K562 (cell line): ENCODE data around the gene CFAP221. TPM values are rescaled to one million over a fixed set of nuclear protein-coding genes. Genes with fewer than 3 reads are reported as not detected.

Experiments used
- ATAC-seq: fragments of 200-7000 bp; cut with Tn5 transposase; 3 replicates; pipeline ENCODE4 v1.9.1; 2020; ENCODE audit warnings: moderate library complexity
- BruUV-seq: library from RNA; stranded (reverse); fragments of 400-500 nt; replicated peaks from 2 replicates; lab custom pipeline; 2021; lab: Mats Ljungman, UMichigan
- CTCF ChIA-PET: fragments of 300-600 bp; formaldehyde crosslinking; extraction: SDS; loops from one replicate; lab custom pipeline; 2021; ENCODE audit warnings: low intra/inter-chr PET ratio; lab: Yijun Ruan, JAX
- POLR2A ChIA-PET: fragments of 300-600, 350-650 bp; sonication (Branson Sonifier 250); formaldehyde crosslinking; extraction: SDS; loops from one replicate; lab custom pipeline; 2021; ENCODE audit warnings: antibody characterized with exemption, inconsistent platforms; lab: Yijun Ruan, JAX
- DNase-seq, 4 experiments: peaks; one replicate each; pipeline versions ENCODE4 v3.0.0 to v3.0.0-alpha.2; 2011 to 2018; ENCODE audit warnings: low spot score in 3 of 4, mixed read lengths in 3 of 4; ENCODE audit errors: extremely low read depth in 1 of 4
- FAIRE-seq: peaks from 2 replicates; lab custom pipeline; 2011; peaks lifted over from hg19 to GRCh38; lab: Jason Lieb, UNC
- H2AFZ ChIP-seq: 2 replicates; pipeline ENCODE4 v1.6.0; 2011; ENCODE audit warnings: low read depth, low read length, control low read depth, inconsistent platforms
- H3K27ac ChIP-seq: fragments of 200-600 bp; 3 replicates; pipeline ENCODE4 v1.8.0; 2011; ENCODE audit warnings: low read depth, mild to moderate bottlenecking, control low read depth, inconsistent platforms, low read length, moderate library complexity, mixed read lengths; ENCODE audit errors: extremely low read depth
- H3K27me3 ChIP-seq, 2 experiments: fragments of 300-600 bp in 1 of 2; 2 replicates in 1 of 2; 3 replicates in 1 of 2; pipeline versions ENCODE4 v1.6.0 to v1.8.0; 2011; ENCODE audit warnings: inconsistent platforms in 2 of 2, low read length in 2 of 2, mild to moderate bottlenecking in 1 of 2, mixed read lengths in 1 of 2, moderate library complexity in 1 of 2; ENCODE audit not compliant: control insufficient read depth in 2 of 2, insufficient read depth in 2 of 2
- H3K36me3 ChIP-seq: fragments of 300-600 bp; 3 replicates; pipeline ENCODE4 v1.8.0; 2011; ENCODE audit warnings: mild to moderate bottlenecking, low read length, inconsistent platforms; ENCODE audit not compliant: control insufficient read depth, insufficient read depth
- H3K4me1 ChIP-seq, 2 experiments: fragments of 200-600 bp in 1 of 2; replicated peaks in 1 of 2; 2 replicates in 1 of 2; 3 replicates in 1 of 2; pipeline versions ENCODE4 v1.5.1 to v1.8.0; 2011; ENCODE audit warnings: inconsistent platforms in 2 of 2, low read length in 2 of 2, mild to moderate bottlenecking in 1 of 2, mixed read lengths in 1 of 2, moderate library complexity in 1 of 2; ENCODE audit not compliant: control insufficient read depth in 2 of 2, insufficient read depth in 2 of 2
- H3K4me2 ChIP-seq: 2 replicates; pipeline ENCODE4 v1.6.1; 2011; ENCODE audit warnings: low read length, control low read depth, inconsistent platforms, mixed read lengths; ENCODE audit not compliant: insufficient read depth
- H3K4me3 ChIP-seq: fragments of 200-600 bp; sonication (generic), shearing (Covaris generic); 2 replicates; pipeline ENCODE4 v1.5.1; 2016; ENCODE audit warnings: control low read depth, inconsistent platforms
- H3K79me2 ChIP-seq: fragments of 200-600 bp; 3 replicates; pipeline ENCODE4 v1.8.0; 2011; ENCODE audit warnings: low read length, inconsistent platforms; ENCODE audit not compliant: control insufficient read depth, insufficient read depth
- H3K9ac ChIP-seq, 2 experiments: 2 replicates each; pipeline versions ENCODE4 v1.6.0 to v1.6.1; 2011; ENCODE audit warnings: low read depth in 2 of 2, low read length in 2 of 2, control low read depth in 1 of 2, inconsistent platforms in 1 of 2, mild to moderate bottlenecking in 1 of 2, mixed read lengths in 1 of 2; ENCODE audit not compliant: insufficient read depth in 1 of 2
- H3K9me1 ChIP-seq: one replicate; pipeline ENCODE4 v1.6.0; 2011; ENCODE audit warnings: inconsistent platforms, mild to moderate bottlenecking, low read length, moderate library complexity; ENCODE audit not compliant: control insufficient read depth, insufficient read depth
- H3K9me3 ChIP-seq: replicated peaks from 2 replicates; pipeline ENCODE4 v1.5.1; 2011; ENCODE audit warnings: low read depth, low read length, inconsistent platforms; ENCODE audit not compliant: control insufficient read depth, insufficient read depth
- H4K20me1 ChIP-seq: replicated peaks from 2 replicates; pipeline ENCODE4 v1.6.1; 2011; ENCODE audit warnings: low read length, inconsistent platforms, mixed read lengths; ENCODE audit not compliant: control insufficient read depth, insufficient read depth
- CEBPB ChIP-seq: fragments of 450-650 bp; IDR thresholded peaks from 2 replicates; pipeline ENCODE4 v1.6.1; 2016; ENCODE audit warnings: missing genetic modification characterization, missing compliant biosample characterization
- CEBPG ChIP-seq, 3 experiments: fragments of 200-800 bp in 1 of 3; sonication (Bioruptor generic) in 1 of 3; sonication (generic) in 1 of 3; formaldehyde crosslinking in 1 of 3; IDR thresholded peaks in 2 of 3; conservative IDR thresholded peaks in 1 of 3; 2 replicates each; pipeline versions ENCODE4 v1.6.1 to v1.8.0; 2016 to 2022; ENCODE audit warnings: missing compliant biosample characterization in 2 of 3, missing genetic modification characterization in 2 of 3, mild to moderate bottlenecking in 1 of 3, missing genetic modification reagents in 1 of 3
- KLF1 ChIP-seq: fragments of 450-650 bp; IDR thresholded peaks from 2 replicates; pipeline ENCODE4 v1.6.1; 2016; ENCODE audit warnings: missing genetic modification characterization, missing compliant biosample characterization
- WGBS: fragments of 100-300 bp; shearing (Covaris generic); methylation state at CpG from one replicate; pipeline ENCODE4 v1.1.6; 2016; ENCODE audit warnings: low coverage, mixed read lengths; ENCODE audit not compliant: insufficient coverage; ENCODE audit errors: missing lambda C conversion rate; 5-methylcytosine and 5-hydroxymethylcytosine counted together
- in situ Hi-C: fragments of 300-500 bp; cut with MboI; formaldehyde crosslinking; loops from 4 replicates; pipeline ENCODE4 v1.15.0; 2018; ENCODE audit warnings: inconsistent platforms, mixed read lengths
- intact Hi-C: fragments of 100-400 bp; cut with micrococcal nuclease; formaldehyde crosslinking; loops from 2 replicates; pipeline ENCODE4 v1.14.2; 2022
- polyA plus RNA-seq, 8 experiments: library from polyadenylated mRNA; depleted of rRNA in 4 of 8; stranded (reverse) in 5 of 8; unstranded in 3 of 8; fragments of >200 nt; fragmentation: Nextera tagmentation in 2 of 8; fragmentation: Illumina TruSeq in 1 of 8; extraction: Ambion mirVana in 2 of 8; extraction: Trizol in 1 of 8; gene quantifications; 2 replicates each; pipeline versions ENCODE4 v1.2.1 to v1.2.3, GENCODE V29; 2011 to 2014; ENCODE audit warnings: inconsistent platforms in 1 of 8, missing spikeins in 1 of 8
- total RNA-seq, 7 experiments: library from RNA; depleted of rRNA in 6 of 7; stranded (reverse); fragments of >200 nt in 6 of 7; fragmentation: Illumina TruSeq in 2 of 7; extraction: Trizol in 2 of 7; gene quantifications; 2 replicates each; pipeline versions ENCODE4 v1.2.1 to v1.2.3, GENCODE V29; 2011 to 2021; ENCODE audit warnings: low replicate concordance in 1 of 7
- TF ChIP-seq, protein P1 (sequence below), 2 experiments: fragments of 450-650 bp in 1 of 2; sonication (generic) in 1 of 2; formaldehyde crosslinking in 1 of 2; IDR thresholded peaks in 1 of 2; conservative IDR thresholded peaks in 1 of 2; 2 replicates each; pipeline versions ENCODE4 v1.6.1 to v1.8.1; 2016 to 2023; ENCODE audit warnings: mild to moderate bottlenecking in 2 of 2, moderate library complexity in 2 of 2, inconsistent platforms in 1 of 2, missing genetic modification reagents in 1 of 2
- TF ChIP-seq, protein P2 (sequence below), 2 experiments: fragments of 450-650 bp in 1 of 2; sonication (generic) in 1 of 2; formaldehyde crosslinking in 1 of 2; IDR thresholded peaks; 2 replicates each; pipeline versions ENCODE4 v1.7.1 to v1.9.0; 2016 to 2022; ENCODE audit warnings: inconsistent platforms in 1 of 2, mild to moderate bottlenecking in 1 of 2, missing genetic modification reagents in 1 of 2

The CFAP221 gene
- total and polyA plus RNA-seq, 9 of the 15 experiments (the other 6 are each of a cell fraction or from before 2014, with no cell fraction given), result 0.09 to 1.4 (median 0.65) TPM

DNA sequence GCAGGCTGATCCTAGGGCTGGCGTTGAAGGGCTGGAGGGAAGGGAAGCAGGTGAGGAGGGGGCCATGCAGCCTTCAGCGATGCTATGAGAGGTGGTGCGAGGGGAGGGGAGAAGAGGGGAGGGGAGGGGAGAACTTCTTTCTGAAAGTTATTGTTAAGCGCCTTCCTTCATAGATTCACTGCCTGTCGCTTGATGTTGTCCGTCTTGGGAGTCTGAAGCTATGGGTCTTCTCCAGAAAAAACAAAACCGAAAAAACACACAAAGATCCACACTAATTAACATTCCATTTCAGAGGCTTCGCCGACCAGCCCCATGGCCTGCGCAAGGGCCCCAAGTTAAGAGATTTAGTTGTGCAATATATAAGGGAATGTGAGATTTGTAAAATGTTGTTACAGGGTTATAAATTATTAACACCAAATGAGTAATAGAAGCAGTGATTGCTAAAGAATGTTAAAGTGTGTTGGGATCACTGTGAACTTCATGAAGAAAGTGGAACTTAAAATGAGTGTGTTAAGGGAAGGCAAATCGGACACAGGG is 758 bp downstream of the CFAP221 start:
- intact Hi-C loops, result no loop called here
- H3K9me3 ChIP-seq, result no peaks in the 10 kb centered on the region
- ChIA-PET POLR2A (interaction anchor here (0.6 kb wide), 2 partner anchors 28 to 1029 kb away, joined by 3 to 4 read pairs; no protein-coding TSS in a partner anchor), CTCF (no interaction called here)
- H3K9me1 ChIP-seq, result no peaks in the 10 kb centered on the region
- H3K4me1 ChIP-seq, result peaks cover 19 to 33% of the 10 kb centered on the region in 2 experiments
- no peaks in the 10 kb centered on the region for H3K36me3 ChIP-seq
- TF ChIP-seq, protein P1, sequence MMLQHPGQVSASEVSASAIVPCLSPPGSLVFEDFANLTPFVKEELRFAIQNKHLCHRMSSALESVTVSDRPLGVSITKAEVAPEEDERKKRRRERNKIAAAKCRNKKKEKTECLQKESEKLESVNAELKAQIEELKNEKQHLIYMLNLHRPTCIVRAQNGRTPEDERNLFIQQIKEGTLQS (IDR thresholded peaks at IDR 0.05), result no peak
- TF ChIP-seq, protein P1 (CRISPR knock-in tag; conservative IDR thresholded peaks at IDR 0.05), result no peak
- TF ChIP-seq CEBPB (tag), result peak; percentile 34; the same call in 1 of the 2 replicates
- no peak for TF ChIP-seq CEBPG (CRISPR knock-in tag; IDR thresholded peaks at IDR 0.05)
- 0 out of 4 replicates have a peak, but pooled peaks of 1 of the 2 experiments have one; percentile 14 for TF ChIP-seq CEBPG (tag; conservative IDR thresholded peaks at IDR 0.05 in 1 of 2, IDR thresholded peaks at IDR 0.05 in 1 of 2)
- no peak for TF ChIP-seq KLF1 (tag)
- TF ChIP-seq, protein P2, sequence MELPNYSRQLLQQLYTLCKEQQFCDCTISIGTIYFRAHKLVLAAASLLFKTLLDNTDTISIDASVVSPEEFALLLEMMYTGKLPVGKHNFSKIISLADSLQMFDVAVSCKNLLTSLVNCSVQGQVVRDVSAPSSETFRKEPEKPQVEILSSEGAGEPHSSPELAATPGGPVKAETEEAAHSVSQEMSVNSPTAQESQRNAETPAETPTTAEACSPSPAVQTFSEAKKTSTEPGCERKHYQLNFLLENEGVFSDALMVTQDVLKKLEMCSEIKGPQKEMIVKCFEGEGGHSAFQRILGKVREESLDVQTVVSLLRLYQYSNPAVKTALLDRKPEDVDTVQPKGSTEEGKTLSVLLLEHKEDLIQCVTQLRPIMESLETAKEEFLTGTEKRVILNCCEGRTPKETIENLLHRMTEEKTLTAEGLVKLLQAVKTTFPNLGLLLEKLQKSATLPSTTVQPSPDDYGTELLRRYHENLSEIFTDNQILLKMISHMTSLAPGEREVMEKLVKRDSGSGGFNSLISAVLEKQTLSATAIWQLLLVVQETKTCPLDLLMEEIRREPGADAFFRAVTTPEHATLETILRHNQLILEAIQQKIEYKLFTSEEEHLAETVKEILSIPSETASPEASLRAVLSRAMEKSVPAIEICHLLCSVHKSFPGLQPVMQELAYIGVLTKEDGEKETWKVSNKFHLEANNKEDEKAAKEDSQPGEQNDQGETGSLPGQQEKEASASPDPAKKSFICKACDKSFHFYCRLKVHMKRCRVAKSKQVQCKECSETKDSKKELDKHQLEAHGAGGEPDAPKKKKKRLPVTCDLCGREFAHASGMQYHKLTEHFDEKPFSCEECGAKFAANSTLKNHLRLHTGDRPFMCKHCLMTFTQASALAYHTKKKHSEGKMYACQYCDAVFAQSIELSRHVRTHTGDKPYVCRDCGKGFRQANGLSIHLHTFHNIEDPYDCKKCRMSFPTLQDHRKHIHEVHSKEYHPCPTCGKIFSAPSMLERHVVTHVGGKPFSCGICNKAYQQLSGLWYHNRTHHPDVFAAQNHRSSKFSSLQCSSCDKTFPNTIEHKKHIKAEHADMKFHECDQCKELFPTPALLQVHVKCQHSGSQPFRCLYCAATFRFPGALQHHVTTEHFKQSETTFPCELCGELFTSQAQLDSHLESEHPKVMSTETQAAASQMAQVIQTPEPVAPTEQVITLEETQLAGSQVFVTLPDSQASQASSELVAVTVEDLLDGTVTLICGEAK (IDR thresholded peaks at IDR 0.05), result no peak
- TF ChIP-seq, protein P2 (CRISPR knock-in tag; IDR thresholded peaks at IDR 0.05), result no peak
- no peak overlapping the region for H3K27ac ChIP-seq
- peak overlapping the region; percentile 100 for H2AFZ ChIP-seq
- in situ Hi-C loops, result no loop called here
- 76% methylated on average over 9 of the region's 11 CpGs for WGBS
- no peaks in the 10 kb centered on the region; a peak in 1 of 5 replicates for H3K27me3 ChIP-seq
- no peaks in the 10 kb centered on the region for H3K79me2 ChIP-seq
- no TSS peak for BruUV-seq
- peak overlapping the region; percentile 87; the same call in 1 of the 2 replicates for H3K4me2 ChIP-seq
- peak overlapping the region; percentile 59; the same call in 1 of the 2 replicates for H3K4me3 ChIP-seq
- FAIRE-seq (no peak), ATAC-seq (no peak; the same call in 2 of the 3 replicates), DNase-seq (no peak)
- peak overlapping the region in 1 of 2 experiments; percentile 93; a peak in 3 of 4 replicates for H3K9ac ChIP-seq
- H4K20me1 ChIP-seq, result 0 out of 2 replicates have a peak, but pooled peaks cover 3% of the 10 kb centered on the region
